ENCODE measurements around the gene AMMECR1. TPM values are rescaled to one million over a fixed set of nuclear protein-coding genes. Genes with fewer than 3 reads are reported as not detected.

AMMECR1 gene
- total RNA-seq, 1 donor from 2014 or later, result 16.0 TPM

DNA sequence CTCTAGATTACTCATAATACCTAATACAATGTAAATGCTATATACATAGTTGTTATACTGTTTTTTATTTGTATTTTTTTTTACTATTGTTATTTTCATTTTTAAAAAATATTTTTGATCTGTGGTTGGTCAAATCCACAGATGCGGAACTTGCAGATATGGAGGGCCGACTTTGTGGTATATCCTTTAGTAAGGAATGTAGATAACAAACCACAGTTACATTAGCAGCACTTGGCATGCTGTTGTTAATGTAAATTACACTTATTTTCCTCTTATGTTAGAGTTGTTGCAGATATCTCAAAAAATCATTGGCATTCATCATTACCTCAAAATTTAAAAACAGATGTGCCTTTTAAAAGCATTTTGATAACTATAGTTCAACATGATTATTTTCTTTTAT, 164.0 kb downstream of the AMMECR1 start:
- TF ChIP-seq, protein P1, sequence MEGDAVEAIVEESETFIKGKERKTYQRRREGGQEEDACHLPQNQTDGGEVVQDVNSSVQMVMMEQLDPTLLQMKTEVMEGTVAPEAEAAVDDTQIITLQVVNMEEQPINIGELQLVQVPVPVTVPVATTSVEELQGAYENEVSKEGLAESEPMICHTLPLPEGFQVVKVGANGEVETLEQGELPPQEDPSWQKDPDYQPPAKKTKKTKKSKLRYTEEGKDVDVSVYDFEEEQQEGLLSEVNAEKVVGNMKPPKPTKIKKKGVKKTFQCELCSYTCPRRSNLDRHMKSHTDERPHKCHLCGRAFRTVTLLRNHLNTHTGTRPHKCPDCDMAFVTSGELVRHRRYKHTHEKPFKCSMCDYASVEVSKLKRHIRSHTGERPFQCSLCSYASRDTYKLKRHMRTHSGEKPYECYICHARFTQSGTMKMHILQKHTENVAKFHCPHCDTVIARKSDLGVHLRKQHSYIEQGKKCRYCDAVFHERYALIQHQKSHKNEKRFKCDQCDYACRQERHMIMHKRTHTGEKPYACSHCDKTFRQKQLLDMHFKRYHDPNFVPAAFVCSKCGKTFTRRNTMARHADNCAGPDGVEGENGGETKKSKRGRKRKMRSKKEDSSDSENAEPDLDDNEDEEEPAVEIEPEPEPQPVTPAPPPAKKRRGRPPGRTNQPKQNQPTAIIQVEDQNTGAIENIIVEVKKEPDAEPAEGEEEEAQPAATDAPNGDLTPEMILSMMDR (IDR thresholded peaks at IDR 0.05; ENCODE audit: insufficient read depth, low read length, poor library complexity, severe bottlenecking), result no peak

GRCh38 chrX:110153244-110153643, 164.6 kb downstream of the AMMECR1 start:
- Histone ChIP-seq H3K36me3 (ENCODE audit: control insufficient read depth, insufficient read depth, low read length) (no peaks in the 10 kb centered on the region), H3K27me3 (ENCODE audit: control insufficient read depth, insufficient read depth, low read length) (no peaks in the 10 kb centered on the region), H3K4me3 (ENCODE audit: low read depth, low read length) (no peak overlapping the region)
- DNase-seq (ENCODE audit: low read depth), result no peak
- TF ChIP-seq, protein P1 (IDR thresholded peaks at IDR 0.05; ENCODE audit: insufficient read depth, low read length, poor library complexity, severe bottlenecking), result no peak

More for the DNA sequence above, 164.0 kb downstream of the AMMECR1 start:
- DNase-seq (ENCODE audit: low read depth), result no peak
- Histone ChIP-seq H3K27me3 (ENCODE audit: control insufficient read depth, insufficient read depth, low read length) (no peaks in the 10 kb centered on the region), H3K36me3 (ENCODE audit: control insufficient read depth, insufficient read depth, low read length) (no peaks in the 10 kb centered on the region), H3K4me3 (ENCODE audit: low read depth, low read length) (no peak overlapping the region)

DNA sequence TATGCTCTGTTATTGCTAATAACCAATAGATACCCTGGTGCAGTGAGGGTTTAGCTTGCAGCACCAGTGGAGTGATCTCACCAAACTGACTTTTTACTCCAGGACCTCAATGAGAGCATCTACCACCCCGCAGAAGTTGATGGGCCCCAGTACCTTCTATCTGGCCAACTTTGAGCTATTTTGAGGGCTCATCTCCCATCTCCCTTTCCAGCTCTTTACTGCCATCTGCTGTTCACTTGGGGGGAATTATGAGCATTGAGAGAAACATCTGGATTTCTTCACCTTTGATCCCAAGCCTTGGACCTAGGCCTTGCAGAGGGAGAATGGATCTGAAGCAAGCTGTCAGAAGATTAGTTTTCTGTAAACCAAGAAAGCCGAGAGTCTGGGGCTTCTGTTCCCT, 171.4 kb downstream of the AMMECR1 start:
- no peak for DNase-seq (ENCODE audit: low read depth)
- no peaks in the 10 kb centered on the region for H3K27me3 ChIP-seq (ENCODE audit: control insufficient read depth, insufficient read depth, low read length)
- TF ChIP-seq, protein P1 (IDR thresholded peaks at IDR 0.05; ENCODE audit: insufficient read depth, low read length, poor library complexity, severe bottlenecking), result peak; percentile 65

DNA sequence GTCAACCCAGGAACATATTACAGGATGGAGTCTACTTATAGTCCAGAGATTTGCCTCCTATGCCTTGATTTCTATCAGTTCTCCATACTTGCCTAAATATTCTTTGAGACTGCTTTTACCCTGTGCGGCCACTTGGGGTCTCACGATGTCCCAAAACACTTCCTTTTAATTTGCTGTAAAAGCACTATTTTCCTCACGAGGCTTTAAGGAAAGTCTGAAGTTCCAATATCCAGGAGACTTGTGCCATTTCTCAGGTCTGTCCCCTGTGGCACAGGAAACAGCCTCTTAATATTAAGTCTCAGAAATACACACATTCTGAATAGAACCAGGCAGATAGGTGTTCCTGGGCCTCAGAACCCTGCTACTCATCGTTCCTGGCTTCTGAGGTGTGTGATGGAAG, 172.0 kb downstream of the AMMECR1 start:
- Histone ChIP-seq H3K36me3 (ENCODE audit: control insufficient read depth, insufficient read depth, low read length) (no peaks in the 10 kb centered on the region), H3K27me3 (ENCODE audit: control insufficient read depth, insufficient read depth, low read length) (no peaks in the 10 kb centered on the region), H3K4me3 (ENCODE audit: low read depth, low read length) (no peak overlapping the region)
- no peak for DNase-seq (ENCODE audit: low read depth)
- TF ChIP-seq, protein P1 (IDR thresholded peaks at IDR 0.05; ENCODE audit: insufficient read depth, low read length, poor library complexity, severe bottlenecking), result peak; percentile 62

More for the DNA sequence above, 171.4 kb downstream of the AMMECR1 start:
- Histone ChIP-seq H3K4me3 (ENCODE audit: low read depth, low read length) (no peak overlapping the region), H3K36me3 (ENCODE audit: control insufficient read depth, insufficient read depth, low read length) (no peaks in the 10 kb centered on the region)

DNA sequence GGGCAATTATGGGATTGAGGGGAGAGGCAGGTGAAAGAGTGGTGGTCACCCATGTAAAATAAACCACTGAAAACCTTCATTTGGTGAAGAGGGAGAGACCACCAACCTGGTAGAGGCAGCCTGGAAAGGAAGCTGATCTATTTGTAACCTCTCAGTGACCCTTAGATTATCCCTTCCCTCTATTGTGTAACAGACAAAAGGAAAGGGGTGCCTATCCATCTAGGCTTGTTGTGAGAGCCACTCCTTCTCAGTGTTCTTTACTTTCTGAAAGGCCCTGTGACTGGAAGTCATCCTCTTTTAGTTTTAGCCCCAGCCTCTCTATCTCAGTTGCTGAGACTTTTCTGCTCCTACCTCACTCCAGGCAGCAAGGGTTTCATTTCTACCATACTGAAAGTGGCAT, 172.6 kb downstream of the AMMECR1 start:
- H3K4me3 ChIP-seq (ENCODE audit: low read depth, low read length), result no peak overlapping the region
- no peak for DNase-seq (ENCODE audit: low read depth)
- H3K36me3 ChIP-seq (ENCODE audit: control insufficient read depth, insufficient read depth, low read length), result no peaks in the 10 kb centered on the region
- TF ChIP-seq, protein P1 (IDR thresholded peaks at IDR 0.05; ENCODE audit: insufficient read depth, low read length, poor library complexity, severe bottlenecking), result no peak
- H3K27me3 ChIP-seq (ENCODE audit: control insufficient read depth, insufficient read depth, low read length), result no peaks in the 10 kb centered on the region

Other genes starting within 250 kb of the AMMECR1 start
- gene RTL9, start 40.8 kb upstream of the AMMECR1 start, total RNA-seq, result under 0.01 TPM in 1 of 2 replicates, not detected in the other